Tibial nerve (tissue), 3 donors: ENCODE data around the gene MIA2.

Experiments
- EP300 ChIP-seq, 2 donors: sonication (generic); formaldehyde crosslinking; IDR thresholded peaks; one replicate each; pipeline ENCODE4 v1.6.1; 2017; ENCODE audit warnings: antibody characterized with exemption in 2 of 2, mild to moderate bottlenecking in 1 of 2
- POLR2A ChIP-seq, 2 donors: fragments of 450-650 bp; IDR thresholded peaks; one replicate each; pipeline ENCODE4 v1.6.1; 2017; ENCODE audit warnings: antibody characterized with exemption in 2 of 2, mild to moderate bottlenecking in 2 of 2, moderate library complexity in 2 of 2

- TF ChIP-seq EP300 (IDR thresholded peaks at IDR 0.05) (no peak), POLR2A (IDR thresholded peaks at IDR 0.05) (no peak)
These were observed at the start of gene MIA2 for GRCh38 chr14:39233680-39234326.
